Endothelial cell of umbilical vein (primary cell): ENCODE measurements around the gene SLCO2A1. TPM values are rescaled to one million over a fixed set of nuclear protein-coding genes. Genes with fewer than 3 reads are reported as not detected.

Experiments
- BruUV-seq: library from RNA; stranded (reverse); fragments of 400-500 nt; replicated peaks from 2 replicates; lab custom pipeline; 2021; lab: Mats Ljungman, UMichigan
- CTCF ChIA-PET: fragments of 300-600, 350-600 bp; sonication (Branson Sonifier 250); formaldehyde crosslinking; loops from one replicate; lab custom pipeline; 2021; ENCODE audit warnings: antibody characterized with exemption, inconsistent platforms; lab: Charles Lee
- POLR2A ChIA-PET: fragments of 300-600, 350-600 bp; sonication (Branson Sonifier 250); formaldehyde crosslinking; loops from one replicate; lab custom pipeline; 2021; ENCODE audit warnings: antibody characterized with exemption, inconsistent platforms; lab: Charles Lee
- DNase-seq: peaks from one replicate; pipeline ENCODE4 v3.0.0-alpha.2; 2011; ENCODE audit warnings: low read depth, low spot score
- FAIRE-seq: peaks from 2 replicates; lab custom pipeline; 2011; peaks lifted over from hg19 to GRCh38; lab: Jason Lieb, UNC
- H2AFZ ChIP-seq: 2 replicates; pipeline ENCODE4 v1.6.0; 2012; ENCODE audit warnings: low read depth, low read length, control low read depth, inconsistent platforms
- H3K27ac ChIP-seq: 2 replicates; pipeline ENCODE4 v1.5.1; 2011; ENCODE audit warnings: low read depth, mild to moderate bottlenecking, control low read depth, low read length, moderate library complexity; ENCODE audit not compliant: insufficient read depth
- H3K27me3 ChIP-seq, 2 experiments: 2 replicates each; pipeline versions ENCODE4 v1.6.0 to v1.6.1; 2011; ENCODE audit warnings: low read length in 2 of 2, mixed read lengths in 1 of 2; ENCODE audit not compliant: control insufficient read depth in 2 of 2, insufficient read depth in 2 of 2
- H3K36me3 ChIP-seq, 2 experiments: 2 replicates in 1 of 2; 3 replicates in 1 of 2; pipeline ENCODE4 v1.5.1; 2011; ENCODE audit warnings: low read length in 2 of 2, mild to moderate bottlenecking in 1 of 2, moderate library complexity in 1 of 2; ENCODE audit not compliant: control insufficient read depth in 2 of 2, insufficient read depth in 2 of 2; ENCODE audit errors: extremely low read depth in 1 of 2
- H3K4me1 ChIP-seq: 3 replicates; pipeline ENCODE4 v1.5.1; 2011; ENCODE audit warnings: mild to moderate bottlenecking, low read length; ENCODE audit not compliant: control insufficient read depth, insufficient read depth; ENCODE audit errors: extremely low read depth
- H3K4me2 ChIP-seq: 2 replicates; pipeline ENCODE4 v1.6.1; 2011; ENCODE audit warnings: low read length, control low read depth, mixed read lengths; ENCODE audit not compliant: insufficient read depth
- H3K4me3 ChIP-seq, 3 experiments: fragments of 200-600 bp in 1 of 3; sonication (generic), shearing (Covaris generic) in 1 of 3; replicated peaks in 1 of 3; 2 replicates each; pipeline ENCODE4 v1.5.1; 2011 to 2016; ENCODE audit warnings: control low read depth in 3 of 3, low read length in 3 of 3, mild to moderate bottlenecking in 2 of 3, inconsistent platforms in 1 of 3, low read depth in 1 of 3, moderate library complexity in 1 of 3; ENCODE audit not compliant: insufficient read depth in 1 of 3
- H3K79me2 ChIP-seq: 2 replicates; pipeline ENCODE4 v1.6.0; 2012; ENCODE audit warnings: low read length, inconsistent platforms; ENCODE audit not compliant: control insufficient read depth, insufficient read depth
- H3K9ac ChIP-seq: replicated peaks from 2 replicates; pipeline ENCODE3; 2011; ENCODE audit warnings: low read length, control low read depth; ENCODE audit not compliant: insufficient read depth; ENCODE audit errors: extremely low read depth
- H3K9me1 ChIP-seq: replicated peaks from 3 replicates; pipeline ENCODE4 v1.6.0; 2011; ENCODE audit warnings: mild to moderate bottlenecking, low read length; ENCODE audit not compliant: control insufficient read depth, insufficient read depth; ENCODE audit errors: extremely low read depth
- H3K9me3 ChIP-seq: replicated peaks from 2 replicates; pipeline ENCODE4 v1.5.1; 2012; ENCODE audit warnings: low read length, inconsistent platforms; ENCODE audit not compliant: control insufficient read depth, insufficient read depth
- H4K20me1 ChIP-seq: replicated peaks from 2 replicates; pipeline ENCODE3; 2011; ENCODE audit warnings: mild to moderate bottlenecking, low read length; ENCODE audit not compliant: control insufficient read depth, insufficient read depth; ENCODE audit errors: extremely low read depth
- CTCF ChIP-seq, 2 donors: IDR thresholded peaks; 1 replicate in 1 of 2; 2 replicates in 1 of 2; pipeline ENCODE4 v1.5.1; 2011; ENCODE audit warnings: low read length in 2 of 2, mild to moderate bottlenecking in 2 of 2, moderate library complexity in 2 of 2, control low read depth in 1 of 2, inconsistent platforms in 1 of 2, low read depth in 1 of 2; ENCODE audit not compliant: insufficient read depth in 1 of 2; ENCODE audit errors: extremely low read depth in 1 of 2
- EZH2 ChIP-seq: IDR thresholded peaks from 2 replicates; pipeline ENCODE4 v1.6.1; 2012; ENCODE audit warnings: borderline replicate concordance, low read depth, mild to moderate bottlenecking, moderate library complexity, low read length, inconsistent platforms; ENCODE audit not compliant: severe bottlenecking
- FOS ChIP-seq: IDR thresholded peaks from 2 replicates; pipeline ENCODE4 v1.6.1; 2011; ENCODE audit warnings: mild to moderate bottlenecking, low read length, moderate library complexity, borderline replicate concordance; ENCODE audit not compliant: insufficient read depth
- GATA2 ChIP-seq: IDR thresholded peaks from 2 replicates; pipeline ENCODE4 v1.7.0; 2011; ENCODE audit warnings: low read depth, mild to moderate bottlenecking, moderate library complexity, mixed read lengths, low read length; ENCODE audit not compliant: insufficient read length, insufficient read depth
- JUN ChIP-seq: IDR thresholded peaks from 2 replicates; pipeline ENCODE4 v1.6.1; 2011; ENCODE audit warnings: borderline replicate concordance, low read depth; ENCODE audit not compliant: insufficient read length, insufficient read depth
- MAX ChIP-seq: IDR thresholded peaks from 2 replicates; pipeline ENCODE4 v1.6.1; 2011; ENCODE audit not compliant: insufficient read depth, insufficient read length
- POLR2A ChIP-seq: IDR thresholded peaks from 2 replicates; pipeline ENCODE4 v1.6.1; 2012; ENCODE audit warnings: low read depth, mild to moderate bottlenecking, control low read depth, low read length
- dilution Hi-C: fragments of 300-500 bp; cut with MboI; formaldehyde crosslinking; loops from one replicate; pipeline ENCODE4 v1.15.0; 2019; ENCODE audit warnings: low sequenced_read_pairs; ENCODE audit not compliant: extremely low pct_ligation_motif_present
- intact Hi-C: fragments of 100-400 bp; cut with micrococcal nuclease; formaldehyde crosslinking; loops from one replicate; pipeline ENCODE4 v1.10.0; 2022
- polyA plus RNA-seq, 4 experiments: library from polyadenylated mRNA; depleted of rRNA in 3 of 4; stranded (reverse) in 3 of 4; unstranded in 1 of 4; fragments of >200 nt; gene quantifications; 2 replicates each; pipeline versions ENCODE4 v1.2.1 to v1.2.3, GENCODE V29; 2011 to 2012; ENCODE audit warnings: missing spikeins in 1 of 4
- total RNA-seq: library from RNA; stranded (reverse); gene quantifications from 2 replicates; pipeline ENCODE4 v1.2.3, GENCODE V29; 2021

Gene SLCO2A1
- total and polyA plus RNA-seq, 2 donors (not counting 3 experiments of a cell fraction or from before 2014, with no cell fraction given) = 1.4 to 11.9 TPM

GRCh38 chr3:134059671-134060560, 30.2 kb upstream of the SLCO2A1 start:
- no peak overlapping the region for H3K9ac ChIP-seq
- POLR2A ChIA-PET = no interaction called here
- H3K27me3 ChIP-seq = no peaks in the 10 kb centered on the region
- H3K9me3 ChIP-seq = no peaks in the 10 kb centered on the region
- FAIRE-seq (no peak), DNase-seq (peak; percentile 13)
- dilution Hi-C loops = no loop called here
- intact Hi-C loops = no loop called here
- no peak overlapping the region for H3K27ac ChIP-seq
- BruUV-seq = no TSS peak
- H3K4me2 ChIP-seq = no peak overlapping the region
- no peaks in the 10 kb centered on the region for H4K20me1 ChIP-seq
- no peak overlapping the region for H3K4me3 ChIP-seq
- no peaks in the 10 kb centered on the region for H3K9me1 ChIP-seq
- TF ChIP-seq POLR2A (no peak), FOS (no peak)
- CTCF ChIA-PET = interaction anchor here (1.1 to 1.2 kb wide), 3 partner anchors 9 to 138 kb away, joined by 3 to 4 read pairs (median 3); no protein-coding TSS in a partner anchor
- H2AFZ ChIP-seq = no peak overlapping the region
- no peaks in the 10 kb centered on the region for H3K4me1 ChIP-seq
- H3K36me3 ChIP-seq = no peaks in the 10 kb centered on the region
- H3K79me2 ChIP-seq = no peaks in the 10 kb centered on the region

GRCh38 chr3:134059035-134059601, 29.4 kb upstream of the SLCO2A1 start:
- H3K4me1 ChIP-seq = no peaks in the 10 kb centered on the region
- FAIRE-seq = no peak
- H3K4me2 ChIP-seq = no peak overlapping the region
- H3K27ac ChIP-seq = no peak overlapping the region
- ChIA-PET POLR2A (no interaction called here), CTCF (interaction anchor here (1.1 kb wide), 1 partner anchor 129 kb away, joined by 4 read pairs; no protein-coding TSS in a partner anchor)
- TF ChIP-seq GATA2 (no peak), JUN (no peak), CTCF (IDR thresholded peaks at IDR 0.05; ENCODE audit: extremely low read depth in 1 of 2, insufficient read depth in 1 of 2, low read depth in 1 of 2, low read length in 2 of 2) (no peak), MAX (no peak), EZH2 (no peak)
- no TSS peak for BruUV-seq
- H3K9me3 ChIP-seq = no peaks in the 10 kb centered on the region
- H2AFZ ChIP-seq = no peak overlapping the region
- H3K9ac ChIP-seq = no peak overlapping the region
- H3K4me3 ChIP-seq = no peak overlapping the region
- dilution Hi-C loops = no loop called here
- DNase-seq = no peak
- H4K20me1 ChIP-seq = no peaks in the 10 kb centered on the region
- no peaks in the 10 kb centered on the region for H3K9me1 ChIP-seq
- no peaks in the 10 kb centered on the region for H3K36me3 ChIP-seq
- no peaks in the 10 kb centered on the region for H3K27me3 ChIP-seq
- no peaks in the 10 kb centered on the region for H3K79me2 ChIP-seq
- intact Hi-C loops = no loop called here
